ENCODE results near the gene TMEM121B. TPM values are rescaled to one million over a fixed set of nuclear protein-coding genes. Genes with fewer than 3 reads are reported as not detected.
"Not testable (repeated sequence)": the region's sequence is repeated elsewhere in the genome, so short reads cannot be mapped to it uniquely, and the experiment has no call there.

The TMEM121B gene
- total and polyA plus RNA-seq, 9 donors = 0.12 to 1.1 (median 0.53) TPM

GRCh38 chr22:17149076-17149815 is 28.1 kb upstream of the TMEM121B start:
- no peak for DNase-seq
- Histone ChIP-seq H3K4me3 (no peak overlapping the region), H3K36me3 (no peaks in the 10 kb centered on the region), H3K27me3 (no peaks in the 10 kb centered on the region), H3K4me1 (ENCODE audit: insufficient read depth) (no peaks in the 10 kb centered on the region), H3K9me3 (no peaks in the 10 kb centered on the region), H3K27ac (no peak overlapping the region)
- TF ChIP-seq POLR2A (IDR thresholded peaks at IDR 0.05) (no peak), EP300 (IDR thresholded peaks at IDR 0.05) (no peak)
- TF ChIP-seq, protein P1, sequence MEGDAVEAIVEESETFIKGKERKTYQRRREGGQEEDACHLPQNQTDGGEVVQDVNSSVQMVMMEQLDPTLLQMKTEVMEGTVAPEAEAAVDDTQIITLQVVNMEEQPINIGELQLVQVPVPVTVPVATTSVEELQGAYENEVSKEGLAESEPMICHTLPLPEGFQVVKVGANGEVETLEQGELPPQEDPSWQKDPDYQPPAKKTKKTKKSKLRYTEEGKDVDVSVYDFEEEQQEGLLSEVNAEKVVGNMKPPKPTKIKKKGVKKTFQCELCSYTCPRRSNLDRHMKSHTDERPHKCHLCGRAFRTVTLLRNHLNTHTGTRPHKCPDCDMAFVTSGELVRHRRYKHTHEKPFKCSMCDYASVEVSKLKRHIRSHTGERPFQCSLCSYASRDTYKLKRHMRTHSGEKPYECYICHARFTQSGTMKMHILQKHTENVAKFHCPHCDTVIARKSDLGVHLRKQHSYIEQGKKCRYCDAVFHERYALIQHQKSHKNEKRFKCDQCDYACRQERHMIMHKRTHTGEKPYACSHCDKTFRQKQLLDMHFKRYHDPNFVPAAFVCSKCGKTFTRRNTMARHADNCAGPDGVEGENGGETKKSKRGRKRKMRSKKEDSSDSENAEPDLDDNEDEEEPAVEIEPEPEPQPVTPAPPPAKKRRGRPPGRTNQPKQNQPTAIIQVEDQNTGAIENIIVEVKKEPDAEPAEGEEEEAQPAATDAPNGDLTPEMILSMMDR (IDR thresholded peaks at IDR 0.05) = no peak
- 86 to 90% (median 89%) methylated on average over 9 of the region's 9 CpGs for whole genome bisulfite sequencing, 3 donors
- intact Hi-C loops (cut with DNase I) = no loop called here

DNA sequence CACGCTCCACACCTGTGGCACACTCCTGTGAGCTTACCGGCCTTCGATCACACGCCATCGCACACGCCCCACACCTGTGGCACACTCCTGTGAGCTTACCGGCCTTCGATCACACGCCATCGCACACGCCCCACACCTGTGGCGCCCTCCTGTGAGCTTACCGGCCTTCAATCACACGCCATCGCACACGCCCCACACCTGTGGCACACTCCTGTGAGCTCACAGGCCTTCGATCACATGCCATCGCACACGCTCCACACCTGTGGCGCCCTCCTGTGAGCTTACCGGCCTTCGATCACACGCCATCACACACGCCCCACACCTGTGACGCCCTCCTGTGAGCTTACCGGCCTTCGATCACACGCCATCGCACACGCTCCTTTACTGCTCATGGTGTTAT is 26.3 kb upstream of the TMEM121B start:
- H3K36me3 ChIP-seq; DNase-seq; intact Hi-C loops (cut with DNase I); H3K9me3 ChIP-seq; H3K4me1 ChIP-seq (ENCODE audit: insufficient read depth); H3K27ac ChIP-seq; H3K4me3 ChIP-seq; H3K27me3 ChIP-seq: not testable (repeated sequence)
- 94 to 97% (median 97%) methylated on average over 30 of the region's 30 CpGs for WGBS, 3 donors

- Histone ChIP-seq H3K36me3 (no peaks in the 10 kb centered on the region), H3K27ac (no peak overlapping the region), H3K27me3 (no peaks in the 10 kb centered on the region), H3K9me3 (no peaks in the 10 kb centered on the region), H3K4me3 (no peak overlapping the region), H3K4me1 (ENCODE audit: insufficient read depth) (no peaks in the 10 kb centered on the region)
- 81 to 96% (median 83%) methylated on average over 7 to 8 of the region's 8 CpGs for WGBS, 3 donors
- no peak for DNase-seq
- TF ChIP-seq, protein P1 (IDR thresholded peaks at IDR 0.05) = no peak
- TF ChIP-seq POLR2A (IDR thresholded peaks at IDR 0.05) (no peak), EP300 (IDR thresholded peaks at IDR 0.05) (no peak)
- intact Hi-C loops (cut with DNase I) = no loop called here
These were observed 24.0 kb upstream of the TMEM121B start for GRCh38 chr22:17145021-17145680.

GRCh38 chr22:17143826-17144225 is 22.7 kb upstream of the TMEM121B start:
- H3K36me3 ChIP-seq = no peaks in the 10 kb centered on the region
- 84 to 90% (median 87%) methylated on average over 8 of the region's 8 CpGs for WGBS, 3 donors

More at GRCh38 chr22:17143826-17144225, 22.7 kb upstream of the TMEM121B start:
- Histone ChIP-seq H3K9me3 (no peaks in the 10 kb centered on the region), H3K4me3 (no peak overlapping the region), H3K4me1 (ENCODE audit: insufficient read depth) (no peaks in the 10 kb centered on the region), H3K27me3 (no peaks in the 10 kb centered on the region), H3K27ac (no peak overlapping the region)
- intact Hi-C loops (cut with DNase I) = no loop called here
- no peak for DNase-seq
- no peak for TF ChIP-seq POLR2A (IDR thresholded peaks at IDR 0.05)
- TF ChIP-seq, protein P1 (IDR thresholded peaks at IDR 0.05) = no peak
- no peak for TF ChIP-seq EP300 (IDR thresholded peaks at IDR 0.05)
